SU-DHL-6 (cell line): ENCODE measurements around the gene CSNK1G2.

Experiments
- CTCF ChIP-seq: fragments of 200-600 bp; sonication (generic); IDR thresholded peaks from one replicate; pipeline ENCODE4 v1.5.1; 2017; ENCODE audit warnings: antibody characterized with exemption, mild to moderate bottlenecking, low read length, moderate library complexity; ENCODE audit not compliant: insufficient read depth, poor library complexity, severe bottlenecking
- EZH2phosphoT487 ChIP-seq: fragments of 200-600 bp; sonication (generic), shearing (Covaris generic); conservative IDR thresholded peaks from 2 replicates; pipeline ENCODE4 v1.6.1; 2018; ENCODE audit warnings: mild to moderate bottlenecking, antibody characterized with exemption, low read length, moderate library complexity, mixed read lengths

- TF ChIP-seq CTCF (no peak), EZH2phosphoT487 (no peak)
Measured at GRCh38 chr19:1950640-1951039, 9.7 kb downstream of the CSNK1G2 start.
